ENCODE results near the gene CAP1.

CAP1 gene

DNA sequence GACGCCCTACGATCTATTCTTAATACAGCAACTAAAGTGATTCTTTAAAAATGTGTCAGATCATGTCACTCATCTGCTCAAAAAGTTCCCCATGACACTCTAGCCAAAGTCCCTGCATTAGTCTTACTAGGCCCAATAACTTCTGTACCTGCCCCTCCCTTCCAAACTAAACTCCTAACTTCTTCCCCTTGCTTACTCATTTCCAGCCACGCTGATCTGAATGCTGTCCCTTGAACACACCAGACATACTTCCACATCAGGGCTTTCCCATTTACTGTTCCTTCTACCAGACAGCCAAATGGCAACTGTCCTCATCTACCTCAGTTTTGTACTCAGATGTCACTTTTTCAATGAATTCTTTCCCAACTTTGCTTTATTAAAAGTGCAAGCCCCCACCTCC is 55.3 kb downstream of the CAP1 start:
- DNase-seq (ENCODE audit: low read depth, low spot score): no peak

DNA sequence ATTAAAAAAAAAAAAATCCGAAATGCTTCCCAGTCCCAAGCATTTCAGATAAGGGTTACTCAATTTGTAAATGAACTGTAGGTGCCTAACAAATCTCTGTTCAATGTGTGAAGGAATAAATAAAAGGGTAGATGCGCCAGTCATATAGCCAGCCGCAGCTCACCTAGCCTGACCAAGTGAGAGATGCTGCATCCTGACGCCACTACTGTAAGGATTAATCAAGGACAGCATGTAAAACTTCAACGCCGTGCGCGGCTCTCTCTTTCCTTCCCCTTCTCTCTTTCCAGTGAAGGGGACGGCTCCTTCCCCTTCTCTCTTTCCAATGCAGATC is 56.1 kb downstream of the CAP1 start:
- no peak for DNase-seq (ENCODE audit: low read depth, low spot score)

DNA sequence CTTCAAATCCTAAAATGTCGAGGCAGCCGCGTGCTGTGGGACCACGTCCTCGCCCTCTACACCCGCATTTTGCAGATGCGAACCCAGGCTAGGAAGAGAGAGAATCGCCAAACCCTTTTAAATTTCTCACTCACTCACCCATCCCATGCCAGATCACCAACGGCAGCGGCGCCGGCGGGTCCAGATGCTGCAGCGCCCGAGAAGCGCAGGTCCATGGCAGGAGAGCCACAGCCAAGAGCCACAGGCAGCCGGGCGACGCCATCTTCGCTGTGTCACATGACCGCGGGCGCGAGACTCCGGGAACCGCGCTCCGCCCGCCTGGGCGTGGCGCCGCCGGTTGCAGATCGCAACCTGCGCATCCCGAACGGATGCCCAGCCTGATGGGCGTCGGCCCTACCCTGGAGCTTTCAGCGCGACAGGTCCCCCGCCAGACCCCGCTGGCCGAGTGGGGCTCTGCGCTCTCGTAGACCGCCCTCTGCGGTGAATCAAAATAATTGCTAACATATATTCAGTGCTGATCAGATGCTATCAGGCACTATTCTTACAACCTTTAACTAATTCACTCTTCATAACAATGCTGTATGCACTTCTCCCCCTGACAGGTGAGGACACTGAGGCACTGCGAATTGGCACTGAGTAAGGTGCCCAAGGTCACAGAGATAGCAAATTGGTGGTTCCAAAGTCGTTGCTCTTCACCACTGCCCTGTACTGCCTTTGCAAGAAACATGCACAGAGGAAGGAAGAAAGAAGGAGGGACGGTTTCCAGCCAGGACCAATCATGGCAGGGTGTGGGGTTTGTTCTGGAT is 56.7 kb downstream of the CAP1 start, which contains the start of gene PPT1:
TSS of gene PPT1 (minus strand) at position 276 of the 806 bp plus-strand sequence. CDS start at position 262, 14 bp downstream.
- DNase-seq (ENCODE audit: low read depth, low spot score): peak; percentile 17

DNA sequence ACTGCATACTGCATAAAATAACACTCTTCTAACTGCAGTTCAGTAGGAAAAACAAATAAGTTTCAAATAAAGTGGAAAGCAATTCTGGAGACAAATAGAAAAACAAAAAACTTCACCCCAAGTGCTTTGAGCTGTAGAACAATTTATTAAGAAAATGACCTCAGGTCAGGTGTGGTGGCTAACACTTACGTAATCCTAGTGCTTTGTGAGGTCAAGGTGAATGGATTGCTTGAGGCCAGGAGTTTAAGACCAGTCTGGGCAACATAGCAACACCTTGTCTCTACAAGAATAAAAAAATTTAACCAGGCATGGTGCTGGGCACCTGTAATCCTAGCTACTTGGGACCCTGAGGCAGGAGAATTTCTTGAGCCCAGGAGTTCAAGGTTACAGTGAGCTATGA is 61.5 kb downstream of the CAP1 start:
- no peak for DNase-seq (ENCODE audit: low read depth, low spot score)

DNA sequence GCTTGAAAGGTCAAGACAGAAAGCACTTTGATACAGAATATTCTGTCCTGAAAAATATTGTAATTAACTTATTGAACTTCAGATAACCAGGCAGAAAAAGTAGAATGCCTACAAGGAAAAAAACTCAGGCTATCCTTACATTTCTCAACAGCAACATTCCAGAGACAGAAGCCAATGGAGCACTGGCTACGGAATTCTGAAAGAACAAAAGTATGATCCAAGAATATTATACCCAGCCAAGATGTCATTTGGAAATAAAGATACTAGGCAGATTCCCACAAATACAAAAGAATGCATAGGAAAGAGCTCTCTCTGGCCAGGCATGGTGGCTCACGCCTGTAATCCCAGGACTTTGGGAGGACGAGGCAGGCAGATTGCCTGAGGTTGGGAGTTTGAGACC is 62.4 kb downstream of the CAP1 start:
- no peak for DNase-seq (ENCODE audit: low read depth, low spot score)

DNA sequence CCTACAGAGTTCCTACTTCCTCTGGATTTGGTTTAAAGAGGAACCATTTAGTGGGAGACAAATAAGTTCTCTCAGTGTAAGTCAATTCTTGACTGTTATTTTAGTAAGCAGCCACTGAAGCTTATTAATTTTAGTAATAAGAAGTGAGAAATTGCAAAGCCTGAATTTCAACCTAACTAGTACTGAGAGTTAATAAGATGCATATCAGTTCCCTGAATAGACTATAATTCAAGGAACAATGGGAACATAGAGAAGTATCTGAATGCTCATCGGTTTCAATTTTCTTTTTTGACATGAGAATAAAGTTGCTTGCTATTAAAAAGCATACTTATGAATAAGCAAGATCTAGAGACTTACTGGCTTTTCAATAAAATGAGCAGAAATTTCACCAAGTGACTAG is 64.5 kb downstream of the CAP1 start:
- no peak for DNase-seq (ENCODE audit: low read depth, low spot score)

DNA sequence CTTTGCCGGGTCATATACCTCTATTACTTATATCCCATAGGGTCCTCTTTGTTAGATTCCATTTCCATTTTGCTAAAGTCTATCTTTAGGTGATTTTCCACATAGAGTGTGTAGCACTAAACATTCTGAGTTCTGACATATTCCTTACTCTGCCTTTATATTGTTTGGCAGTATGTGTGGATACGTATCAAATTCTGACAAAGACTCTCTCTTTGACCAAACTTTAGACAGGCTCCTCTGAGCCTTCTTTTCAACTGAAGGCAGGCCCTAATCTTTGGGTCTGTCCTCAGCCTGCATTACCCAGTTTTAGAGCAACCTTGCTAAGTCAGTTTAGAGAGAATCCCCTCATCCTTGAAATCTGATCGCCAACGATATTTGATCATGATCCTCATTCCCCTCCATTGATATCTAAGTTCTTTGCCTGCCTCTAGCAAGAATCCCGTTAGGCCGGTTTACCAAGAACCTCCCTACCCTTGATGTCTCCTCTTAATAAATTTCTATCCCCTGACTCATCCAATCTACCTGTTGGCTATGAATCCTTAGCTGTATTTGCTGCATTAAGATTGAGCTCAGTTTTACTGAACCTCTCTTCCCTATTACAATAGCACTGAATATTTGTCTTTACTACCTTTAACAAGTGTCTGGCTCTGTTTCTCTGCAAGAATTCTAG is 66.9 kb downstream of the CAP1 start:
- DNase-seq (ENCODE audit: low read depth, low spot score): no peak

DNA sequence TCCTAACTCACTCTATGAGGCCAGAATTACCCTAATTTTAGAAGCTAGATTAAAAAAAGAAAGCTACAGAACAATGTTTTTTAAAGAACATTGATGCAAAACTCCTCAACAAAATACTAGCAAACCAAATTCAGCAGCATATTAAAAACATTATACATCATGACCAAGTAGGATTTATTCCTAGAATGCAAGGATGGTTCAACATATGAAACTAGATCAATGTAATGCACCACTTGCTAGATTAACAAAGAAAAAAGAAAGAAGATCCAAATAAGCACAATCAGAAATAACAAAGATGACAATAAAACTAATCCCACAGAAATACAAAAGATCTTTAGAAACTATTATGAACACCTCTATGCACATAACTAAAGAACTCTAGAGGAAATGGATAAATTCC is 69.9 kb downstream of the CAP1 start:
- no peak for DNase-seq (ENCODE audit: low read depth, low spot score)

DNA sequence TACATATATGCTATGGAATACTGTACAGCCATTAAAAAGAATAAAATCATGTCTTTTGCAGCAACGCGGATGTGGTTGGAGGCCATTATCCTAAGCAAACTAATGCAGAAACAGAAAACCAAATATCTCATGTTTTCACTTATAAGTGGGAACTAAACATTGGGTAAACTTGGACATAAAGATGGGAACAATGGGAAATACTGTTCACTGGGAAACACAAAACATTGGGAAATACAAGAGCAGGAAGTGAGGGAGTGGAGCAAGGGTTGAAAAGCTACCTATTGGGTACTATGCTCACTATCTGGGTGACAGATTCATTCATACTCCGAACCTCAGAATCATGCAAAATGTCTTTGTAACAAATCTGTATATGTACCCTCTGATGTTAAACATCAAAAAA is 73.9 kb downstream of the CAP1 start:
- no peak for DNase-seq (ENCODE audit: low read depth, low spot score)

DNA sequence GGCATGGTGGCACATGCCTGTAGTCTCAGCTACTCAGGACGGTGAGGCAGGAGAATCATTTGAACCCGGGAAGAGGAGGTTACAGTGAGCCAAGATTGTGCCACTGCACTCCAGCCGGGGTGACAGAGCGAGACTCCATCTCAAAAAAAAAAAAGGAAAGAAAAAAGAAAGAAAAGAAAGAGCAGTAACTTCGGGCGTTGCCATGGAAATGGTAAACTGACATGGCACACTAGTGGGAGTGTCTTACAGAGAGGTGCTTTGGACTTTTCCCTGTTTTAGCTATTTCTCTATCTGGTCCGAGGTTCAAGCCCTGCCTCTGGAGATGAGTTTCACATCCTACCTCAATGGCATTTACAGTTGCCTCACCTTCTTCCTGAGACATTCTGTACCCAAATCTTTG is 79.6 kb downstream of the CAP1 start:
- DNase-seq (ENCODE audit: low read depth, low spot score): no peak
